ENCODE data around the gene WNT2. TPM values are rescaled to one million over a fixed set of nuclear protein-coding genes. Genes with fewer than 3 reads are reported as not detected.
A peak's percentile ranks its signal among the peaks of the same experiment; 100 is the strongest.

The WNT2 gene
- total RNA-seq, 1 experiment from 2014 or later = not detected

DNA sequence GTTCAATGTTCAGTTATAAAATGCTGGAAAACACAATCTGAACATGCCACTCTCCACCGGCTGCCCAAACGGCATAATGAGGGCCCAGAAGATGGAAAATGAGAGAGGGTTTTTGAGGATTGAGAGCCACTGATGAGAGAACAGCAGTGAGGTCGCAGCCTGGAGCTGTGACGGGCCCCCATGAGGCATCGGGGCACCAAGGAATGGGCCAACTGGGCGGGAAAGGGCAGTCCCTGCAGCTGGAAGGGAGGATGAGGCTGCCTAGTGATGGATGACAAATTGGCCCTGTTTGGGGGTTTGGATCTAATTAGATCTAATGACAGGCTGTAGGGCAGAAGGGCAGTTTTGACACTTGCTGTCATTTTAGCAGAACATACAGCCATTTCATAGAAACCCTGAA is 39.1 kb downstream of the WNT2 start:
- no peak for DNase-seq
- no peak overlapping the region for H3K9ac ChIP-seq (ENCODE audit: low read length)
- POLR2A ChIA-PET (ENCODE audit: unreplicated experiment) = no interaction called here
- no peak overlapping the region for H3K27ac ChIP-seq (ENCODE audit: low read length)
- no peak for TF ChIP-seq EZH2 (IDR thresholded peaks at IDR 0.05; ENCODE audit: low read length, unreplicated experiment)
- no peak for TF ChIP-seq EZH2phosphoT487 (IDR thresholded peaks at IDR 0.05; ENCODE audit: borderline replicate concordance, low read length)
- TF ChIP-seq, protein P1, sequence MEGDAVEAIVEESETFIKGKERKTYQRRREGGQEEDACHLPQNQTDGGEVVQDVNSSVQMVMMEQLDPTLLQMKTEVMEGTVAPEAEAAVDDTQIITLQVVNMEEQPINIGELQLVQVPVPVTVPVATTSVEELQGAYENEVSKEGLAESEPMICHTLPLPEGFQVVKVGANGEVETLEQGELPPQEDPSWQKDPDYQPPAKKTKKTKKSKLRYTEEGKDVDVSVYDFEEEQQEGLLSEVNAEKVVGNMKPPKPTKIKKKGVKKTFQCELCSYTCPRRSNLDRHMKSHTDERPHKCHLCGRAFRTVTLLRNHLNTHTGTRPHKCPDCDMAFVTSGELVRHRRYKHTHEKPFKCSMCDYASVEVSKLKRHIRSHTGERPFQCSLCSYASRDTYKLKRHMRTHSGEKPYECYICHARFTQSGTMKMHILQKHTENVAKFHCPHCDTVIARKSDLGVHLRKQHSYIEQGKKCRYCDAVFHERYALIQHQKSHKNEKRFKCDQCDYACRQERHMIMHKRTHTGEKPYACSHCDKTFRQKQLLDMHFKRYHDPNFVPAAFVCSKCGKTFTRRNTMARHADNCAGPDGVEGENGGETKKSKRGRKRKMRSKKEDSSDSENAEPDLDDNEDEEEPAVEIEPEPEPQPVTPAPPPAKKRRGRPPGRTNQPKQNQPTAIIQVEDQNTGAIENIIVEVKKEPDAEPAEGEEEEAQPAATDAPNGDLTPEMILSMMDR (conservative IDR thresholded peaks at IDR 0.05; ENCODE audit: low read depth, low read length) = no peak
- no peak overlapping the region for H3K4me3 ChIP-seq (ENCODE audit: low read length)
- H3F3A ChIP-seq (ENCODE audit: low read length, unreplicated experiment) = no peaks in the 10 kb centered on the region
- H3K79me2 ChIP-seq (ENCODE audit: low read length) = no peaks in the 10 kb centered on the region
- no peaks in the 10 kb centered on the region for H3K4me1 ChIP-seq (ENCODE audit: insufficient read depth, low read length)
- intact Hi-C loops (cut with micrococcal nuclease) = no loop called here
- H4K20me1 ChIP-seq (ENCODE audit: low read length) = no peaks in the 10 kb centered on the region
- no peak overlapping the region for H3K4me2 ChIP-seq (ENCODE audit: low read length)
- CTCF ChIA-PET = no interaction called here
- H3K27me3 ChIP-seq (ENCODE audit: low read length) = no peaks in the 10 kb centered on the region
- no peak for ATAC-seq
- no peaks in the 10 kb centered on the region for H3K36me3 ChIP-seq (ENCODE audit: low read depth, low read length)
- no TSS peak for BruUV-seq (replicated peaks)
- H3K9me3 ChIP-seq (ENCODE audit: low read length) = no peaks in the 10 kb centered on the region
- no peaks in the 10 kb centered on the region for H3K9me2 ChIP-seq (replicated peaks; ENCODE audit: low read length)
- no peak overlapping the region for H2AFZ ChIP-seq (ENCODE audit: low read length)

DNA sequence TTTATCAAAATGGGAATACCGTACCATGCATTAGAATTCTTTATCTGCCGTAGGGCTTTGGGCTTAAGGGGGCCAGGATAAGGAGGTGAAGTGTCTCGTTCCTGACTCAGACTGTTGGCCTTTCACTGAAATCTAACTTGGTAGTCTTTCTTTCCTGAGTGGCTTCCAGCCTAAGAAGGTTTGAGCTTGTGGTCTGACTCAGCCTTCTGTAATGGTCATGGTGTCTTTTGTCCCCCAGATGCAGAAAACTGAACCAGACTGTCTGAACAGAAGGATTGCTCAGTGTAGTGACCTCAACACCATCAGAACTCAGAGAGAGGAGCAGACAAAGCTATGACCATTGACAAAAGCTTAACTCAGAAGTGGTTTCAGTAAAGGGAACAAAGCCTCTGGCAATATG is 39.5 kb downstream of the WNT2 start:
- no peaks in the 10 kb centered on the region for H3K27me3 ChIP-seq (ENCODE audit: low read length)
- ChIA-PET CTCF (no interaction called here), POLR2A (ENCODE audit: unreplicated experiment) (no interaction called here)
- no peaks in the 10 kb centered on the region for H3K4me1 ChIP-seq (ENCODE audit: insufficient read depth, low read length)
- H3F3A ChIP-seq (ENCODE audit: low read length, unreplicated experiment) = no peaks in the 10 kb centered on the region
- no peaks in the 10 kb centered on the region for H3K9me2 ChIP-seq (replicated peaks; ENCODE audit: low read length)
- DNase-seq (peak; percentile 4), ATAC-seq (no peak)
- H3K36me3 ChIP-seq (ENCODE audit: low read depth, low read length) = no peaks in the 10 kb centered on the region
- H3K4me3 ChIP-seq (ENCODE audit: low read length) = no peak overlapping the region
- H2AFZ ChIP-seq (ENCODE audit: low read length) = no peak overlapping the region
- H3K4me2 ChIP-seq (ENCODE audit: low read length) = no peak overlapping the region
- H4K20me1 ChIP-seq (ENCODE audit: low read length) = no peaks in the 10 kb centered on the region
- intact Hi-C loops (cut with micrococcal nuclease) = no loop called here
- H3K9me3 ChIP-seq (ENCODE audit: low read length) = no peaks in the 10 kb centered on the region
- no TSS peak for BruUV-seq (replicated peaks)
- no peak for TF ChIP-seq EZH2 (IDR thresholded peaks at IDR 0.05; ENCODE audit: low read length, unreplicated experiment)
- TF ChIP-seq, protein P1 (conservative IDR thresholded peaks at IDR 0.05; ENCODE audit: low read depth, low read length) = no peak
- TF ChIP-seq EZH2phosphoT487 (IDR thresholded peaks at IDR 0.05; ENCODE audit: borderline replicate concordance, low read length) = no peak
- H3K9ac ChIP-seq (ENCODE audit: low read length) = no peak overlapping the region
- H3K79me2 ChIP-seq (ENCODE audit: low read length) = no peaks in the 10 kb centered on the region
- H3K27ac ChIP-seq (ENCODE audit: low read length) = no peak overlapping the region

DNA sequence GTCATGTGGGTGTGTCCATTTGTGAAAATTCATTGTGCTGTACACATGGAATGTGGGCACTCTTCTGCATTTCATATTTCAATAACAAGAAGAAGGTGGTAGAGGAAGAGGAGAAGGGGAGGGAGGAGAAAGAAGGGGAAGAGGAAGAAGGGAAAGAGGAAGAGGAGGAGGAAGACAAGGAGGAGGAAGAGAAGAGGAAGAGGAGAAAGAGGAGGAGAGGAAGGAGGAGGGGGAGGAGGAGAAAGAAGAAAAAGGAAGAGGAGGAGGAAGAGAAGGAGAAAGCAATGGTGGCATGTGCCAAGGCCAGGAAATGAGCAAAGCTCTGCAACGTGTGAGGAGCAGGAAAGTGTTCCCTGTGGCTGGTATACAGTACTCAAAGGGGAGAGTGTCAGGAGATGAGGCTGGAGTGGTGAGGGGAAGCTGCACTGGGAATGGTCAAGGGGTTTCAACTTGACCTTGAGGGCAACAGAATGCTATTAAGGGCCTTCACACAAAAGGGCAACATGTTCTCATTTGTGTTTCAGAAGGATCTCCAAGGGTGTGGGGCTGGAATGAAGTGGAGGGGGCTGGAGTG is 40.5 kb downstream of the WNT2 start:
- DNase-seq (no peak), ATAC-seq (no peak)
- Histone ChIP-seq H3K79me2 (ENCODE audit: low read length) (no peaks in the 10 kb centered on the region), H3K9me3 (ENCODE audit: low read length) (no peaks in the 10 kb centered on the region), H4K20me1 (ENCODE audit: low read length) (no peaks in the 10 kb centered on the region), H3K9ac (ENCODE audit: low read length) (no peak overlapping the region), H3F3A (ENCODE audit: low read length, unreplicated experiment) (no peaks in the 10 kb centered on the region), H3K36me3 (ENCODE audit: low read depth, low read length) (no peaks in the 10 kb centered on the region), H3K4me1 (ENCODE audit: insufficient read depth, low read length) (no peaks in the 10 kb centered on the region), H3K9me2 (replicated peaks; ENCODE audit: low read length) (no peaks in the 10 kb centered on the region), H3K4me3 (ENCODE audit: low read length) (no peak overlapping the region), H3K4me2 (ENCODE audit: low read length) (no peak overlapping the region), H3K27ac (ENCODE audit: low read length) (no peak overlapping the region), H2AFZ (ENCODE audit: low read length) (no peak overlapping the region), H3K27me3 (ENCODE audit: low read length) (no peaks in the 10 kb centered on the region)
- no peak for TF ChIP-seq EZH2phosphoT487 (IDR thresholded peaks at IDR 0.05; ENCODE audit: borderline replicate concordance, low read length)
- no peak for TF ChIP-seq EZH2 (IDR thresholded peaks at IDR 0.05; ENCODE audit: low read length, unreplicated experiment)
- TF ChIP-seq, protein P1 (conservative IDR thresholded peaks at IDR 0.05; ENCODE audit: low read depth, low read length) = no peak
- intact Hi-C loops (cut with micrococcal nuclease) = no loop called here
- ChIA-PET POLR2A (ENCODE audit: unreplicated experiment) (no interaction called here), CTCF (no interaction called here)
- no TSS peak for BruUV-seq (replicated peaks)
